GM10266 (cell line): Measurements from ENCODE around the gene TRIM32.
"Not testable (repeated sequence)": the region's sequence is repeated elsewhere in the genome, so short reads cannot be mapped to it uniquely, and the experiment has no call there.

ENCODE experiments used
- DNase-seq: peaks from one replicate; pipeline ENCODE4 v3.0.0; 2012; ENCODE audit errors: extremely low spot score
- CTCF ChIP-seq: IDR thresholded peaks from 2 replicates; pipeline ENCODE4 v1.5.1; 2012; ENCODE audit warnings: mild to moderate bottlenecking, low read depth; ENCODE audit not compliant: control insufficient read depth, insufficient read depth; ENCODE audit errors: missing control alignments

The TRIM32 gene

GRCh38 chr9:116683535-116683934, 3.6 kb upstream of the TRIM32 start:
- no peak for DNase-seq
- TF ChIP-seq CTCF: no peak

GRCh38 chr9:116685166-116685565, 1.9 kb upstream of the TRIM32 start:
- no peak for DNase-seq
- TF ChIP-seq CTCF: no peak

- DNase-seq: no peak
- TF ChIP-seq CTCF: no peak
Observed at GRCh38 chr9:116686135-116686534, 970 bp upstream of the TRIM32 start.

GRCh38 chr9:116686693-116687073, 422 bp upstream of the TRIM32 start:
- TF ChIP-seq CTCF: no peak
- DNase-seq: peak; percentile 20

- peak; percentile 19 for DNase-seq
Observed at GRCh38 chr9:116687754-116688135, 640 bp downstream of the TRIM32 start.

GRCh38 chr9:116688806-116689485, 1.8 kb downstream of the TRIM32 start:
- TF ChIP-seq CTCF: no peak
- DNase-seq: no peak

More at GRCh38 chr9:116687754-116688135, 640 bp downstream of the TRIM32 start:
- no peak for TF ChIP-seq CTCF

- TF ChIP-seq CTCF: no peak
- no peak for DNase-seq
Observed at GRCh38 chr9:116689486-116690032, 2.5 kb downstream of the TRIM32 start.

- DNase-seq: not testable (repeated sequence)
Observed at GRCh38 chr9:116690805-116691204, 3.7 kb downstream of the TRIM32 start.
